ENCODE data around the gene FCN2. TPM values are rescaled to one million over a fixed set of nuclear protein-coding genes. Genes with fewer than 3 reads are reported as not detected.

Gene FCN2
- total and polyA plus RNA-seq, 9 of the 15 experiments (the other 6 are each of a cell fraction or from before 2014, with no cell fraction given) = not detected

- TF ChIP-seq TSHZ1 (CRISPR knock-in tag; IDR thresholded peaks at IDR 0.05) (no peak), KAT7 (CRISPR knock-in tag; IDR thresholded peaks at IDR 0.05; ENCODE audit: borderline replicate concordance) (no peak), CHD4 (IDR thresholded peaks at IDR 0.05; ENCODE audit: insufficient read depth, insufficient replicate concordance, low read depth, low read length, poor library complexity, severe bottlenecking) (no peak), CBX2 (IDR thresholded peaks at IDR 0.05; ENCODE audit: insufficient read depth, low read length, poor library complexity, severe bottlenecking) (no peak), SMAD1 (IDR thresholded peaks at IDR 0.05; ENCODE audit: low read depth, low read length, partially characterized antibody) (no peak), BCOR (IDR thresholded peaks at IDR 0.05) (no peak), RFX7 (CRISPR knock-in tag; IDR thresholded peaks at IDR 0.05) (no peak), DNMT1 (IDR thresholded peaks at IDR 0.05) (no peak)
These were observed 41.7 kb downstream of the FCN2 start (continued) for GRCh38 chr9:134922066-134922931.

Measured in K562 (cell line).